Measurements from ENCODE around the gene SLC16A6.

- no peak for TF ChIP-seq CTCF (IDR thresholded peaks at IDR 0.05)
- TF ChIP-seq ZFX (IDR thresholded peaks at IDR 0.05; ENCODE audit: borderline replicate concordance): no peak
Observed at GRCh38 chr17:68260051-68260762, 30.7 kb downstream of the SLC16A6 start.
